Activated T-helper 1 cell treated with Interleukin-2 at 50 U/mL for 16 hours (primary cell): ENCODE measurements around the gene HDHD3.

Source experiments
- DNase-seq: peaks from one replicate; pipeline ENCODE4 v3.0.0-alpha.2; 2020; ENCODE audit warnings: low read depth

The HDHD3 gene

DNA sequence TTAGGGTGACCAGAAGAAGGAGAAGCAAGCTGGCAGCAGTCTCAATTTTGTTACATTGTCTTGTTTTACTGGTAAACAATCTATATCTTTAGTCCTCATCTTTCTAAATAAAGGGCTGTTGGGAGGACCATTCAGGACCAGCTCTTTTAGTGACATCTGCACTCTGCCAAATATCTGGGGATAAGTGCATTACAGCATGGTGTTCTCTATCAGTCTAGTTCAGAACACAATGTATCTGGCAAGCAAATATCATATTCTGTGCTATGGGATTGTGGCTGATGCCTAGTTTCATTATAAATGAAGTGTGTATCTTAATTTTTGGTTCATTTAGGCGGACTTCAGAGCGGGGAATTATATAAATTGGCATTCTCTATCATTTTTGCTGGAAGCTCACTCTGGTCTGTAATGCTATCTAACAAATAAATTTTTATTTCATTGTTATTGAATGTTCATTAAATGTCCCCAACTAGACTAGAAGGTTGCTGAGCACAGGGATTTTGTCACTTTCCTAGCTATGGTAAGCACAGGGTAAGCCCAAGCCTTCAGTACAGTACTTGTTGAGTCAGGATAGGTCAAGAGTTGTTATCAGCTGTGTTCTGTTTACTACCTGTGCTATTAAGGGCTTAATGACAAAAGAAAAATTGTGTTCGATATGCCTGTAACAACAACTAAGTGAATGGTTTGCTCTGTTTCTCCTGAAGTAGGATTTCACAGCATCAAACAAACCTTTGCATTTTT is 48.6 kb downstream of the HDHD3 start:
- no peak for DNase-seq

DNA sequence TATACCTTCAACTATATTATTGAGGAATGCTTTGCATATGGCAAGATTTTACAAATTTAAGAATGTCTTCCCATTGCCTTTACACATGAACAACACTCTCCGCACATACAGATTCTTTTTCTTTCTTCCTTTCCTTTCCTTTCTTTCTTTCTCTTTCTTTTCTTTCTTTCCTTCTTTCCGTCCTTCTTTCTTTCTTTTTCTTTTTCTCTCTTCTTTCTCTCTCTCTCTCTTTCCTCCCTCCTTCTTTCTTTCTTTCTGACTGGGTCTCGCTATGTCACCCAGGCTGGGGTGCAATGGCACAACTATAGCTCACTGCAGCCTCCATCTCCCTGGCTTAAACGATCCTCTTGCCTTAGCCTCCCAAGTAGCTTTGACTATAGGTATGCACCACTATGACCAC is 50.6 kb downstream of the HDHD3 start:
- DNase-seq, result no peak
